Measurements from ENCODE around the gene AAK1.
"Not testable (repeated sequence)": the region's sequence is repeated elsewhere in the genome, so short reads cannot be mapped to it uniquely, and the experiment has no call there.

The AAK1 gene

GRCh38 chr2:69623236-69623635 is 20.3 kb downstream of the AAK1 start:
- DNase-seq, result no peak

GRCh38 chr2:69622805-69623204 is 20.7 kb downstream of the AAK1 start:
- not testable (repeated sequence) for DNase-seq

DNA sequence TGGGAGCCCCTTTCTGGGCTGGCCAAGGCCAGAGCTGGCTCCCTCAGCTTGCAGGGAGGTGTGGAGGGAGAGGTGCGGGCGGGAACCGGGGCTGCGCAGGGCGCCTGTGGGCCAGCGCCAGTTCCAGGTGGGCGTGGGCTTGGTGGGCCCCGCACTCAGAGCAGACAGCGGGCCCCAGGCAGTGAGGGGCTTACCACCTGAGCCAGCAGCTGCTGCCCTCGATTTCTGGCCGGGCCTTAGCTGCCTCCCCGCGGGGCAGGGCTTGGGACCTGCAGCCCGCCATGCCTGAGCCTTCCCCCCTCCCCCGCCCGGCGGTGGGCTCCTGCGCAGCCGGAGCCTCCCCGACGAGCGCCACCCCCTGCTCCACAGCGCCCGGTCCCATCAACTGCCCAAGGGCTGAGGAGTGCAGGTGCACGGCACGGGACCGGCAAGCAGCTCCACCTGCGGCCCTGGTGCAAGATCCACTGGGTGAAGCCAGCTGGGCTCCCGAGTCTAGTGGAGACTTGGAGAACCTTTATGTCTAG is 21.5 kb downstream of the AAK1 start:
- DNase-seq, result not testable (repeated sequence)

- DNase-seq, result no peak
Observed at GRCh38 chr2:69621440-69621839, 22.1 kb downstream of the AAK1 start.

DNA sequence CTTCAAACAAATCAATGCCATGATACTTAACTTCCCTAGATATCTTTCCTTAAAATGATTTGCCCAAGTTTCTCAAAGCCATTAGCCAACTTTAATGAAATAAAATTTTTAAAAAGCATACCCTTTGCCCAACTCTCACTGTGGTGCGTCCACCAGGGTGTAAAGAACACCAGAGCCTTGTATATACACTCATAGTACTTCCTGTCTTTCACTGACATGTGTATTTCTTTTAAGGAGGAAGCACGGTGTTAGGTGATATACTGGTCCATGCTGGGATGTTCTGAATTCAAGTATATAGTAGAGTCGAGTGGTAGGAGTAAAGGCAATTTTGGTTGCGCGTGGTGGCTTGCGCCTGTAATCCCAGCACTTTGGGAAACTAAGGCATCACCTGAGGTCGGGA is 22.7 kb downstream of the AAK1 start:
- no peak for DNase-seq

GRCh38 chr2:69619725-69620124 is 23.8 kb downstream of the AAK1 start:
- DNase-seq, result no peak

GRCh38 chr2:69618362-69618761 is 25.2 kb downstream of the AAK1 start:
- no peak for DNase-seq

DNA sequence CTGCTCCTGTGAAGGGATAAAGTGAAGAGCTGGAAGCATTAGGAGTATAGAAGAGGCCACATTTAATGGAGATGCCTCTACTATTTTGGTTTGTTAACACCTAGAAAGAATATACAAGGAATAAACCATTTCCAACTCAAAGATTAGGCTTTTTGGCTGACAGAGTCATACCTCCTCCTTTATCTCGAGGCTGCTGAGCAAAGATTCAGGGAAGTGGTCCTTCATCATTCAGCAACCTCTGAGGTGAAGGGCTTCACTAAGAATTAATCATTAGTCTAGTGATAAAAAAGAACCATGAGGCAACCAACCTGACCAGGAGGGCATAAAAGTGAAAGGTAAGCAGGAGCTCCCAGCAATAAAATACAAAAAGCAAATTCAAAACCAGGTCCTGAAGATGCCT is 25.8 kb downstream of the AAK1 start:
- DNase-seq, result no peak

DNA sequence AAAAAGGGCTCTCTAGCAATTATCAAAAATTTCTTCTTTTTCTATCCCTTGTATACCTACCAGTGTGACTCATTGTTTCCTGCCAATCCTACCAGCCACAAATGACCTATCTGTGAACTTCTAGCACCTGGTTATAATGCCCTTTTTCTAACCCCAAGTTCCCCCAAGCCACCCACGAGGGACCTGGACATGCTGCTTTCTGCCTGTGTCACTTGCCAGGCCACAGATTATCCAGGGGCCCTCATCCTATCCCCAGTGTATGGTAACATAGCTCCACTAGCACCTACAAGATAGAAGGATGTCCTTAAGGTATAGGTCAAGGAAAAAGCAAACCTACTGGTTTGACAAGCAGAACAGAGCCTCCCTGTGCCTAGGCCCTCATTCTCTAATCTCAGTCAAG is 26.8 kb downstream of the AAK1 start:
- DNase-seq, result no peak

GRCh38 chr2:69615969-69616368 is 27.6 kb downstream of the AAK1 start:
- DNase-seq, result no peak

DNA sequence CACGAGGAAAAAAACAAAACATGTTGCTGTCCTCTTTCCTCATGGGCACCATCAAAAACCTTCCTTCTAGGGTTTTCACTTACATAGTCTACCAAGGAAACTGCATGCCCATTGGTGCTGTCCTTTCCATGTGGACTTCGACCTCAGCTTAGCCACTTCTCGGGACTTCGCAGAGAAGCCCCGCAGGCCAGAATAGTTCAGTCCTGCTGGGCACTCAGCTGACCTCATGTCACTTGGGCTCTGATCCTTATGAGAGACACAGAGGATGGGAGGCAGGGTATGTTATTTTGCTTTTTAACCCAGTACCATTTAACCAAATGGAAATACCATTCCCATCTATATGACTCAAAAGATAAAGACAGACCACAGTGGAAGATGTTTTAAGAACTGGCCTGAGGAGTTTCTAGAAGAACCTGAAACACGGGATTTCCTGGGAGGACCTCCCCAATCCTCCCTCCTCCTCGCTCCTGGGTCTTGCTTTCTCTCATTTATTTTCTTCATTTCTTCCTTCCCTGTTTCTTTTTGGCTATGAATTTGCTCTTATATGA is 28.4 kb downstream of the AAK1 start:
- no peak for DNase-seq

GRCh38 chr2:69612707-69613106 is 30.8 kb downstream of the AAK1 start:
- DNase-seq, result no peak

- no peak for DNase-seq
Observed at GRCh38 chr2:69612200-69612599, 31.3 kb downstream of the AAK1 start.

DNA sequence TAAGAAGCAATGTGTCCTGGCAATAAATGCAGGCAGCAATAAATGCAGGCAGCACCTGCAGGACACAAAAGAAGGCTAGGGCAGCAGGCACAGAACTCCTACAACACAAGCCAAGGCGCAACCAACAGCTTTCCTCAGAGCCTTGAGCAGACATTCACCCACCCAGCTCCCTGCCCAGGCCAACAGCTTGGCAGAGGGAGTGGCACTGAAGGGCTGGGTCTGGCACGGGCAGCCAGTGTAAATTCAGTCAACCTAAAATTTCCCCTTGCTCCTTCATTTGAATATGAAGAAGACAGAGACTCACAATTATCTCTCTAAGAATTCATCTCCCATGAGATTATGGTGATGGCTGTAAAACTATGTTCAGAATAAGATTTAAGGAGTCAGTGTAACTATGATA is 35.4 kb downstream of the AAK1 start:
- DNase-seq, result no peak

- not testable (repeated sequence) for DNase-seq
Observed at GRCh38 chr2:69606771-69607170, 36.8 kb downstream of the AAK1 start.

DNA sequence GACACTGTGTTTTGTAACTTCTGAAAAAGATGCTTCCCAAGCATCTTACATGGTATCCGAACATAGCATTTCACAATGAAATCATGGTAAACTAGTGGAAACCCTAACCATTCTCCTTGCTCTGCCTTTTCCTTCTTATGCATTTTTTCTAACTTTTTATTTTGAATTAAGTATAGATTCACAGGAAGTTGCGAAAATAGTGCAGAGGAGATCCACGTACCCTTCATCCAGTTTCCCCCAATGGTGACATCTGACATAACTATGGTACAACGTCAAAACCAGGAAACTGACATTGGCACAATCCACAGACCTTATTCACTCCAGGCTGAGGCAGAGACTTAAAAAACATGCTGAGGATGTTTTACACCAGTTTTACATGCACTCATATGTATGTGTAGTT is 38.3 kb downstream of the AAK1 start:
- no peak for DNase-seq

DNA sequence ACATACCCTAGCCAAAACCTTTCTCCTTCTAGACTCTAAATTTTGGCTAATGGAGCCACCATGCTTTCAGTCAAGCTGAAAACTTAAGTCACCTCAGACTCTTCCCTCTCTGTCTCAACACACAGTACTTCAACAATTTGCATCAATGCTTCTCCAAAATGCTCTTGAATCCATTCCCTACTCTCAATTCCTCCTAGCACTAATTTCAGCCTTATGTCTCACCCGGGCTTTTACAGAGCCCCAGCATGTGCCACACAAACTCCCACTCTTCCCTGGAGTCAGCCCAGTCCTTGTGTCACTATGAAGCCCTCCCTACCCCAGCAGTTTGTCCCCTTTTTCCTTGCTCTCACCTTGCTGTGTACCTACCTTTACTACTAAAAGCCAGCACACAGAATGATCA is 38.7 kb downstream of the AAK1 start:
- no peak for DNase-seq

DNA sequence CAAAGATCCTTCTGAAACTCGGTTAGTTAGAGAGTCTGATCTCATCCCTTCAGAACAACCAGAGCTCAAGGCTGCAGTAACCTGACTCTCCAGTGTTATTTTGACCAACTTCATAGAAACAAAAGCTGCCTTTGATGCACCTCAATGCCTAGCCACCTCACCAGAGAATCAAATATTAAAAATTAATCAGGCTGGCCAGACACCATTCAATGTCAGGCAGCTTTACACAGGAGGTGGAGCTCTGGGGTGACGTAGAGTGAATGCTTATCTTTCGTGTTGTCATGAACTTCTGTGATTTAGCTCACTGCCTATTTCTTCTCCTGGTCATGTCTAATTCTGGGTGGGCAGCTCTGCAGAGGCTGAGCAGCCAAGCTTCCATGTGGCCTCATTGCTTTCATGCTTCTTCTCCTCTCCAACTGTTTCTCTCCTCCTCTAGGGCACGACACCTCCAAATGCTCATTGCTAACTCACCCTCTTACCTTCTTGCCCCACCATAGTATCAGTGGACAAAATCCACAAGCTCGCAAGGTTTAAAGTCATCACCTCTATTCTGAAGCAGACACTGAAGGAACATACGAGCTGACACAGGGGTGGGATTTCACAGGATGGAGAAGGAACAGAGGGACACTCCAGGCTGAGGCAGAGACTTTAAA is 39.4 kb downstream of the AAK1 start:
- DNase-seq, result no peak

DNA sequence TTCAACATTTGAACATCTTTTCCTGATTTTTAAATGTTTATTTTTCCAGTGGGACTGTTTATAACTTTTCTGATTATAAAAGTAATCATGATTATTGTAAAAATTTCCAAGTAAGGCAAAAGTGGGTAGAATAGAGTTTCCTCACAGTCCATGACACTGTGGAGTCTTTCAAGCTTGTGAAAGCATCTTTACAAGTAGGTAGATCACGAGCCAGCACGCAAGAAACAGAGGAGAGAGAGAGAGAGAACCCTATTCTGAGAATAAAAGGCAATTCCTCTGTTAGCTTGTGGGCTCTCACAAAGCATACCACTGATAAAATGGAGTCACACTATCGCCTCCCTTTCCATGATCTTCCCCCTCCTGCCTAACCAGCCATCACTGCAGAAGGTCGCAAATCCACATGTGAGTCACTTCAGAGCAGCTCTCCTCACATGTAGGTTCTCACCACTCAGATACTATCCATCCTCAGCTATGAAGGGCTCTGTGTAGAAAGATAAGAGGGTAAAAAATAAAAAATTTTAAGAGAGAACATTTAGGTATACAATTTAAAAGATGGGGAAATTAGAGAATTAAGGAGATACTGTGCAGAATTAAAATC is 40.3 kb downstream of the AAK1 start:
- no peak for DNase-seq

DNA sequence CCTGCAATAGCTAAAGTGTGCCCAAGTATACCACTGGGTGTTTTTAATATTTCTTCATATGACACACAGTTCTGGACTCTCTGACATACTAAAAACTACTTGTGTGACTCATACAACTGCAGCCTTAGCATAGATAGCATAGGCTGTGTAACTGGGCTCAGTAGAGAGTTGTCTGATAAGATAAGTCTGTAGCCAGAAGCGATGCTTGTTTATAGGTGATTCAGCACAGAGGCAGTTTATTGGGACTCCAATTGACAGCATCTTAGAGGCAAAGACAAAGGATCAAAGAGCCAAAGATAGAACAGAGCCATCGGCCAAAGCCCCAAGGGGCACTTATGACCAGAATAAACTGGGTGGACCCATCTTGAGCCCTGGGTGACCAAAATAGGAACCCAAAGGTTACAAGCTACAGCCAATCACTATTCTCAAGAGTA is 42.3 kb downstream of the AAK1 start:
- DNase-seq, result no peak

DNA sequence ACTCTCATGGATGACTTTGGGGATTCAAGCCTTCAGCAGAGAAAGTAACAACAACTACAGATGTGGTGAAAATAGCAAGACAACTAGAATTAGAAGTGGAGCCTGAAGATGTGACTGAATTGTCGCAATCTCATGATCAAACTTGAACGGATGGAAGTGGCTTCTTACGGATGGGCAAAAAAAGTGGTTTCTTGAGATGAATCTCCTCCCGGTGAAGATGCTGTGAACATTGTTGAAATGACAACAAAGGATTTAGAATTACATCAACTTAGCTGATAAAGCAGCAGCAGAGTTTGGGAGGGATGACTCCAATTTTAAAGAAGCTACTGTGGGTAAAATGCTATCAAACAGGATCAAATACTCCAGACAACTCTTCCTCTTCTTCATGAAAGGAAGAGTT is 43.1 kb downstream of the AAK1 start:
- no peak for DNase-seq

- DNase-seq, result no peak
Observed at GRCh38 chr2:69597843-69598610, 45.5 kb downstream of the AAK1 start.

DNA sequence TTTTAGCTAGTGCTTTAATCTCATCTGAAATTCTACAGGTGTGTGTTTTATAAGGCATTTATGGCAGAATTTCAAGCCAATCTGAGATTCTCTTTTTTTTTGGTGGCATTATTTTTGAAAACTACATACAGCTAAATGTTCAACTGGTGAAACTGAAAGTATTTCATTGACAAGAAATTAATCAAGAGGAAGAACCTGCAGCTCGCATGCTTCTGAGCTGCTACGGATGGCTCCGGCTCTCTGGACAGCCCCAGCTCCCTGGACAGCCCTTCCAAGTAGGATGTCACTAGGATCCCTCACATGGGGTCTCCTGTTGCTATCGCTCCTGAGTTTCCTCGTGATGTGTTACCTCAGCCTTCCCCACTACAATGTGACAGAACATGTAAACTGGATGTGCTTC is 46.4 kb downstream of the AAK1 start:
- no peak for DNase-seq

DNA sequence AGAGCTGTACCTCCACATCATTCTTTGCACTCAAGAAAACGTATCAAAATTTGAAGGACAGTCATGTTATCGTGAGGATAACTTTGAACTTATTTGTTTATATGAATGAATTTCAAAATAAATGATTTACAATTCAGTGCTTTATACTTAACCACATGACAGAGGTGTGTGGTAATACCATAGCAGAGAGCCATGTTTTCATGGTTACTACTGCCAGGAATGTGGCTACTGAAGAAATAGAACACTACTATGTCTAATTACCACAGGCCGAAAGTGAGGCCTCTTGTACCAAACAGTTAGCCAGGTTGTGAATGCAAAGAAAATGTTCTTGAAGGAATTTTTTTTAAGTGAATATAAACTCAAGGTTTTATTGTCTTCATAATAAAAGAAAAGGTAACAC is 49.2 kb downstream of the AAK1 start:
- no peak for DNase-seq

All from right forelimb (tissue), 1 donor.